ENCODE results near the gene FSTL4.

FSTL4 gene

DNA sequence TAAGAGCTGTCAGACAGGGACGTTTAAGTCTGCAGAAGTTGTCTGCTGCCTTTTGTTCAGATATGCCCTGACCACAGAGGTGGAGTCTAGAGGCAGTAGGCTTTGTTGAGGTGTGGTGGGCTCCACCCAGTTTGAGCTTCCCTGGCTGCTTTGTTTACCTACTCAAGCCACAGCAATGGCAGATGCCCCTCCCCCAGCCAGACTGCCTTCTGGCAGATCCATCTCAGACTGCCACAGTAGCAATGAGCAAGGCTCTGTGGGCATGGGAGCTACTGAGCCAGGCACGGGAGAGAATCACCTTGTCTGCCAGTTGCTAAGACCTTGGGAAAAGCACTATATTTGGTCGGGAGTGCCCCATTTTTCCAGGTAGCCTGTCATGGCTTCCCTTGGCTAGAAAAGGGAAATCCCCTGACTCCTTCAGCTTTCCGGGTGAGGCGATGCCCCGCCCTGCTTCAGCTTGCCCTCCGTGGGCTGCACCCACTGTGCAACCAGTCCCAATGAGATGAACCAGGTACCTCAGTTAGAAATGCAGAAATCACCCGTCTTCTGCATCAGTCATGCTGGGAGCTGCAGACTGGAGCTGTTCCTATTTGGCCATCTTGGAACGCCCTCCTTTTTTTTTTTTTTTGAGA, 441.5 kb downstream of the FSTL4 start:
- peak; percentile 14 for DNase-seq (ENCODE audit: low read depth)

DNA sequence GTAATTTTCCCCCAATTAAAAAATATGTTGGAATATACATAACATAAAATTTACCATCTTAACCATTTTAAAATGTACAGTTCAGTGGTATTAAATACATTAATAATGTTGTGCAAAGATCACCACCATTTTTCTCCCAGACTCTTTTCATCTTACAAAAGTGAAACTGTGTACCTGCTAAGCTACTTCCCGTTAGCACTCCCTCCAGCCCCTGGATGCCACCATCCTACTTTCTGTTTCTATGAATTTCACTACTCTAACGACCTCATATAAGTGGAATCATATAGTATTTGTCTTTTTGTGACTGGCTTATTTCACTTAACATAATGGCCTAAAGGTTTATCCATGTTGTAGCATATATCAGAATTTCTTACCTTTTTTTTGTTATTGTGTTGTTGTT, 447.6 kb downstream of the FSTL4 start:
- DNase-seq (ENCODE audit: low read depth): no peak

DNA sequence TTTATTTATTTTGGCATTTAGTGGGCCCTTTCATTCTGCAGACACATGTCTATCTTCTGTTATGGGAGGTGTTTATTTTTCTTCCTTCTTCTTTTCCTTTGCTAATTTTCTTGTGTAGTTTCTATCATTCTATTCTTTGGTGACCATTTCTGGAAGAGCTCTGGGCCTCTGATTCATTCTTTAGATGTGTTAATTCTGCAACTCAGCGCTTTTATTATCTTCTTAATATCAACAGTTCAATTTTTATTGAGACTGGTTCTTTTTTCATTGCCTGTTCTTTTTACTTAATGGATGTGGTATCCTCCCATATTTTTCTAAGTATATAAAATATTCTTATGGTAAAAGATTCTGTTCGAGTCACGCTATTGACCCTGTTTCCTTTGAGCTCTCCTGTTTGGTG, 448.5 kb downstream of the FSTL4 start:
- no peak for DNase-seq (ENCODE audit: low read depth)

DNA sequence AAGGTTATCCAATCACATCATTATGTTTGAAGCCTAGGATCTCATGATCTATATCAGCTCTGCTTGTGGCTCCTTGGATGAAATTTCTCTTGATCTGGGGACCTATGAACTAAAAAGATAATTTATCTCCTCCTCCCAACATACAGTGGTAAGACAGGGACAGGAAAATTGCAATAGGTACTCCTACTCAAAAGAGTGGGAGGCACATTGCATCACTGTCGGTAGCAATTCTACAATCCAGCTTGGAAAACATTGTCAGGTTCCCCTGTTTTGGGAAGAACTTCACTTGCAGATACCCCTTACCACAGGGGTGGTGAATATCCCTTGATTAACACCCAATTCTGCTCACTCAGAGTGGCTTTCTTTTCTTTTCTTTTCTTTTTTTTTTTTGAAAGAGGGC, 452.8 kb downstream of the FSTL4 start:
- DNase-seq (ENCODE audit: low read depth): no peak

DNA sequence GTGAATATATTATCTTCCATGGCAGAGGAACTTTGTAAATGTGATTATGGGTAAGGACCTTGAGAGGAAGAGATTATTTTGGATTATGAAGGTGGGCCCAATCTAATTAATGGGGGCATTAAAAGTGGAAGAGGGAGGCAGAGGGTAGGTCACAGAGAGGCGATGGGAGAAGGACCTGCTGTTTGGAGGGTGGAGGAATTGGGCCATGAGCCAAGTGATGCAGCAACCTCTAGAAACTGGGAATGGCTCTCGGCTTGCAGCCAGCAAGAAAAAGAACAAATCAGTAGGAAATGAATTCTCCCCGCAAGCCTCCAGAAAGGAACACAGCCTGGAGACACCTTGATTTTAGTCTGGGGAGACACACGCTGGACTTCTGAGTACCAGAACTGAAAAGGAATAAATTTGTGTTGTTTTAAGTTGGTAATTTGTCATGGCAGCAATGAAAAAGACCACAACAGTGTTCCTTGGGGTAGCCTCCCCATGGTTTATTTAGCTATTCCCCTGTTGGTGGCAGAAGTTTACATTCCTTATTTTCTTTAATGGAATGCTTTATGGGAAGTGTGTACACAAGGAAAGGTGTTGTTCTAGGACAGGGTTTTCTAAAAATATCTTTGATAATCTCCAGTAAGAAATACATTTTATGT, 456.9 kb downstream of the FSTL4 start:
- no peak for DNase-seq (ENCODE audit: low read depth)

DNA sequence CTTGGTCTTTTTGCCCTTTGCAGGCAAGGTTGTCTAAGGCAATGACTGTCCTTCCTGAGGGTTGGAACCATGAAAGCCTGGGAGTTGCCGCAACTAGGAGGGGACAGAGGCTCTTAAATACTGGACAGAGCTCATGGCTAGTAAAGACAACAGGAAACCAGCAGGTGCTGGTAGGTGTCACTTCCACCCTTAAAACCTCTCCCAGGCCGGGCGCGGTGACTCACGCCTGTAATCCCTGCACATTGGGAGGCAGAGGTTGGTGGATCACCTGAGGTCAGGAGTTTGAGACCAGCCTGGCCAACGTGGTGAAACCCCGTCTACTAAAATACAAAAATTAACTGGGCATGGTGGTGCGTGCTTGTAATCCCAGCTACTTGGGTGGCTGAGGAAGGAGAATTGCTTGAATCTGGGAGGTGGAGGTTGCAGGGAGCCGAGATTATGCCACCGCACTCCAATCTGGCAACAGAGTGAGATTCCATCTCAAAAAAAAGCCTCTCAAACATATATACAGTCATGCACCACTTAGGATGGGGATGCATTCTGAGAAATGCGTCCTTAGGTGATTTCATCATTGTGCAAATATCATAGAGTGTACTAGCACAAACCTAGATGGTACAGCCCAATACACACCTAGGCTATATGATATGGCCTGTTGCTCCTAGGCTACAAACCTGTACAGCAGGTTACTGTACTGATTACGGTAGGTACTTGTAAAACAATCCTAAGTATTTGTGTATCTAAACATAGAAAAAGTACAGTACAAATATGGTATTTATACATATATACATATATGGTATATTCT, 457.9 kb downstream of the FSTL4 start:
- no peak for DNase-seq (ENCODE audit: low read depth)

DNA sequence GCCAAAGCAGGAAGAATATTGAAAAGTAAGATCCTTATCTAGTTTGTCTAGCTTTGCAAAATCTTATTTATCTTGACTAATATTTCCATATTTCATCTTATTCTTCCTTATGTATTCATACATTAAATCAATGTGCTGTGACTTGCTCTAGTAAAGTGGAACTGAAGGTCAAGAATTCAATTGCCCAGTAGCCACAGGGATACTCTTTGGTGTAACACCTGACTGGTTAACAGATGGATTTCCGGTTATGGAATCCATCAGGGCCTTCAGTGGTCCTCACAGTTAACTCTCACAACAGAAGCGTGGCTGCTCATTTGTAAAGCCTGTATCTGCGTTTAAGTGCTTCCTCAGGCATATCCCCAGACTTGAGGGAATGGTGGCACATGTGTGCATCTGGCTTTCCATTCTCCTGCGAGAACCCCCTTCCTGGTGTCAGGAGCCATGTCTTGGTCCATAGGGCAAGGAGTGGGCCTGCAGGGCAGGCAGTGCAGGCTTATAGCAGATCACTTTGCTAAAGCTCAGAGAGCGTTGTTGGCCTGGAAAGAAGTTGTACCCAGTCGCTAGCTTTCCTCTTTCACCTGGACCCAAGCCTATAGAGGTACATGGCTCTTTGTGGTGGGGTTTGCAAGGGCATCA, 461.3 kb downstream of the FSTL4 start:
- no peak for DNase-seq (ENCODE audit: low read depth)

DNA sequence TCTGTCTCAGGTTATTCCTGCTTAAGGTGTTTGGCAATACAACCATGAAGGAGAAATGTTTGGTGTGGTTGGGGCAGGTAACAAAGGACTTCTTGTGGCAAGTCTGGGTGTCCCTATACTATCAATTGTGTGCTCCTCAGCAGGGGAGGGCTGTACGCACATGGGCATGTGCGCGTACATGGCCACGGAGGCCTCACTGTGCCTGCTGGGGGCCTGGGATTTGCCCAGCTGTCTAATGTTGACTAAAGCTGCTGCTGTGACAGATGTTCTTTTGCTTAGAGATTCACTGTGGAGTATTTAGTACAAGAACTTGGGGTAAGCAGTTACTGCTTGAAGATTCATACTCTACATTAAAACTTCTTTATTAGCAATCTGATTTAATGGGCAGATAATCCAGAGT, 463.0 kb downstream of the FSTL4 start:
- no peak for DNase-seq (ENCODE audit: low read depth)

DNA sequence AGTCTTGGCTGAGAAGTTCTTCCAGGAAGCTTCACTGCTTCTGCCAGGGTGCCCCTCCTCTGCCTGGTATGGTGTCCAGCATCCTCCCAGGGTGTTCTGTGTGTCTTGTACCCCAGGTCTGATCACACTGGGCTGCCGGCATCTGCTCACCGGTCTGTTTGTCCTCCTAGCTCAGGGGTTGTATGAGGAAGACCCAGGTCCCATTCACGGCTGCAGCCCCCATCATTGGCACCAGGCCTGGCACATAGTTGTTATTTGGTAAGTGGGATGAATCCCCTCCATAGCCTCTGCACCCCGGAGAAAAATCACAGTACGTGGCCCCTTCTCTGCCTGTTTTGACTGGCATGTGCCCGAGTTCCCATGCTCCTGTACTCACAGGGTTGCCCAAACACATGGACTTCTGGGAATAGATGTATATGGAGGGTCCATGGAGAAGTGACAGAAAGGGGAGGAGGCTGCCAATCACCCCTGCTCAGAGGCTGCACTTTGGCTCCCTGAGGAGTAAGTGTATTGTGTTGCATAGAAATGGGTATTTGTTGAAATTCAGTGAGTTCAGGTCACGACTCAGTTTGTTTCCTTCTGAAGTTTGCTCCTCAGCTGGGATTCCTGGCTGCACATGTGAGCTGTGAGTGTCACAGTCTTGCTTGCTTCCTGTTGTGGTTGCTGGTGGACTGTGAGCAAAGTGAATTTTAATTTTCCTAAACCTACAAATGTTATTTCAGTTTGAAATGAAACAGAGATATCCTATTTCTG, 464.4 kb downstream of the FSTL4 start:
- no peak for DNase-seq (ENCODE audit: low read depth)

DNA sequence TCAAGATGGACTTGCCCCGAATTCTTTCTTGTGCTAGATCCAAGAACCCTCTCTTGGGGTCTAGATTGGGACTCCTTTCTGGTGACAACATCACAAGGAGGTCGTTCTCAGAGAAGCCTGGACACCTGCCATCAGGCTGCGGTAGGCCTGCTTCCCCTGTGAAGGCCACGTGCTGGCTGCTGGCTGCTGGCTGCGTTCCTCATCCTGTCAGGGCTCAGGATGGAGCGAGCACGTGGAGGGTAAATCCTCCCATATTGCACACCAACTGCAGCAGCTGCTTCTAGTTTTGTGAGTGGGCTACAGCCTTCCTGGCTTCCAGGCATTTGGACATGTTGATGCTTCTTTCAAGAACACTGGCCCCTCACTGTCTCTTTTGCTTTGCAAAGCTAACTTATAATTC, 464.9 kb downstream of the FSTL4 start:
- no peak for DNase-seq (ENCODE audit: low read depth)

All from activated T-helper 9 cell treated with anti-CD3 and anti-CD28 coated beads, Interleukin-2, amount 50 U/mL, for 16 hours (primary cell).